HEK293T (cell line): ENCODE results near the gene ALOX15.
"Not testable (repeated sequence)": the region's sequence is repeated elsewhere in the genome, so short reads cannot be mapped to it uniquely, and the experiment has no call there.

Experiments used
- CTCF ChIA-PET: fragments of 350-600 bp; formaldehyde crosslinking; extraction: SDS; loops from one replicate; lab custom pipeline; 2021; ENCODE audit warnings: antibody characterized with exemption, inconsistent platforms; lab: Yijun Ruan, JAX
- POLR2A ChIA-PET: fragments of 350-600 bp; formaldehyde crosslinking; extraction: SDS; loops from one replicate; lab custom pipeline; 2020; ENCODE audit warnings: antibody characterized with exemption, inconsistent platforms; lab: Yijun Ruan, JAX
- DNase-seq: peaks from one replicate; pipeline ENCODE4 v3.0.0; 2012; ENCODE audit warnings: mixed read lengths; ENCODE audit errors: extremely low spot score
- ARNT ChIP-seq: fragments of 450-650 bp; IDR thresholded peaks from 2 replicates; pipeline ENCODE4 v1.6.1; 2017; ENCODE audit warnings: mild to moderate bottlenecking
- BHLHE40 ChIP-seq: fragments of 450-650 bp; IDR thresholded peaks from 2 replicates; pipeline ENCODE4 v1.6.1; 2016; ENCODE audit warnings: mild to moderate bottlenecking, moderate library complexity, borderline replicate concordance
- CTBP1 ChIP-seq: fragments of 450-650 bp; IDR thresholded peaks from 2 replicates; pipeline ENCODE4 v1.6.1; 2016; ENCODE audit warnings: borderline replicate concordance
- ELF4 ChIP-seq: fragments of 450-650 bp; IDR thresholded peaks from 2 replicates; pipeline ENCODE4 v1.6.1; 2017; ENCODE audit warnings: antibody characterized with exemption
- FOXA1 ChIP-seq: fragments of 450-650 bp; IDR thresholded peaks from 2 replicates; pipeline ENCODE4 v1.6.1; 2016; ENCODE audit warnings: mild to moderate bottlenecking
- FOXK2 ChIP-seq: fragments of 450-650 bp; IDR thresholded peaks from 2 replicates; pipeline ENCODE4 v1.6.1; 2016; ENCODE audit warnings: mild to moderate bottlenecking
- FOXM1 ChIP-seq: fragments of 450-650 bp; IDR thresholded peaks from 2 replicates; pipeline ENCODE4 v1.6.1; 2017; ENCODE audit warnings: mild to moderate bottlenecking, borderline replicate concordance
- HDGF ChIP-seq: fragments of 450-650 bp; IDR thresholded peaks from 2 replicates; pipeline ENCODE4 v1.6.1; 2017; ENCODE audit warnings: antibody characterized with exemption, borderline replicate concordance
- L3MBTL2 ChIP-seq: fragments of 450-650 bp; conservative IDR thresholded peaks from 2 replicates; pipeline ENCODE4 v1.6.1; 2016; ENCODE audit warnings: mild to moderate bottlenecking
- LEF1 ChIP-seq: fragments of 450-650 bp; IDR thresholded peaks from 2 replicates; pipeline ENCODE4 v1.6.1; 2017; ENCODE audit warnings: mild to moderate bottlenecking, borderline replicate concordance
- NFRKB ChIP-seq: fragments of 450-650 bp; IDR thresholded peaks from 2 replicates; pipeline ENCODE4 v1.6.1; 2016; ENCODE audit warnings: mild to moderate bottlenecking, moderate library complexity
- PKNOX1 ChIP-seq: fragments of 450-650 bp; IDR thresholded peaks from 2 replicates; pipeline ENCODE4 v1.6.1; 2016
- SP1 ChIP-seq: fragments of 450-650 bp; IDR thresholded peaks from 2 replicates; pipeline ENCODE4 v1.6.1; 2017
- SUZ12 ChIP-seq: fragments of 450-650 bp; IDR thresholded peaks from 2 replicates; pipeline ENCODE4 v1.6.1; 2016; ENCODE audit warnings: mild to moderate bottlenecking
- TARDBP ChIP-seq: fragments of 450-650 bp; IDR thresholded peaks from 2 replicates; pipeline ENCODE4 v1.6.1; 2016
- ZNF384 ChIP-seq: fragments of 450-650 bp; IDR thresholded peaks from 2 replicates; pipeline ENCODE4 v1.6.1; 2016

ALOX15 gene

GRCh38 chr17:4591529-4591928, 49.9 kb downstream of the ALOX15 start:
- no peak for DNase-seq
- TF ChIP-seq LEF1 (no peak), ELF4 (no peak), BHLHE40 (no peak), ZNF384 (no peak), FOXK2 (no peak), TARDBP (no peak), L3MBTL2 (no peak), NFRKB (no peak), ARNT (no peak)
- CTCF ChIA-PET: interaction anchor here (1.2 to 2.0 kb wide), 2 partner anchors 24 to 109 kb away, joined by 3 to 7 read pairs; no protein-coding TSS in a partner anchor
- POLR2A ChIA-PET: no interaction called here

- CTCF ChIA-PET: interaction anchor here (2.0 kb wide), 1 partner anchor 24 kb away, joined by 7 read pairs; no protein-coding TSS in a partner anchor
- POLR2A ChIA-PET: interaction anchor here (1.2 kb wide), 1 partner anchor 36 kb away, joined by 4 read pairs; the partner anchor contains the start of gene MYBBP1A
- TF ChIP-seq ARNT: no peak
- no peak for TF ChIP-seq PKNOX1
- no peak for TF ChIP-seq SP1
- no peak for TF ChIP-seq HDGF
- no peak for TF ChIP-seq FOXA1
- TF ChIP-seq ELF4: no peak
- TF ChIP-seq NFRKB: no peak
- TF ChIP-seq FOXM1: no peak
- no peak for TF ChIP-seq SUZ12
- TF ChIP-seq LEF1: no peak
- TF ChIP-seq FOXK2: no peak
- TF ChIP-seq L3MBTL2: no peak
- TF ChIP-seq ZNF384: no peak
- no peak for TF ChIP-seq BHLHE40
- no peak for TF ChIP-seq CTBP1
- no peak for TF ChIP-seq TARDBP
- no peak for DNase-seq
Measured at GRCh38 chr17:4590981-4591453, 50.5 kb downstream of the ALOX15 start.

- not testable (repeated sequence) for DNase-seq
- CTCF ChIA-PET: interaction anchor here (0.6 to 1.1 kb wide), 2 partner anchors 23 to 35 kb away, joined by 3 read pairs; no protein-coding TSS in a partner anchor
- POLR2A ChIA-PET: interaction anchor here (1.2 kb wide), 1 partner anchor 35 kb away, joined by 4 read pairs; the partner anchor contains the start of gene MYBBP1A
Measured at GRCh38 chr17:4590042-4590441, 51.4 kb downstream of the ALOX15 start.

DNA sequence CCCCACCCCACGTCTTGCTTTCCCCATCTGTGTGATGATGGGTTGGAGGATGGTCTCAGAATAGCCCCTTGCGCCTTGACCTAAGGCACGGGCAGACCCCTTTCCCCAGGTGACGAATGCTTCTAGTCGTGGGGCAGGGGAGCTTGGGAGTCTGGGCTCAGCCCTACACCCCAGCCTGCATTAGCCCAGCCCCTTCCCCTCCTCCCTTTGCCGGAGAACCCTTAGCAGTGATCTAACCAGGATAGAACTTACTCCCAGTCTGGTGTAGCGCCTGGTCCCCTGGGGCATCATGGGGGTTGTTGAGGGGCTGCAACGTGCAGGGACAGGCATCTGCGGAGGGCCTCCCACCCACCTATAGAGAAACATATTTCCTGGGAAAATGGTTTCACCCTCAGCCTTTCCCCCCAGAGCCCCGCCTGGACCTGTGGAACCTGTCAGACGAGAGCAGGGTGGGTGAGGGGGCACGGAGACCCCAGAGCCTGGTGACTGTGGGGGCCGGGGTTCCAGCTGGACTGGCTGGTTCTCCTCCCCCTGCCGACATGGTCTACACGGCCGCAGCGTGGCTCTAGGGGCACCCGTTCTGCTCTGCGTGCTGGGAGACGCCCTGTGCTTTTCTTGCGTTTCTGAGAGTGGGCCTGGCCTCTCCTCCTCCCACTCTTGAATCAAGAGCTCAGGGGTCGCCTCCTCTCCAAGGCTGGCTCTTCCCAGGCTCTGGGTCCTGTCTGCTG, 52.4 kb downstream of the ALOX15 start:
- no peak for DNase-seq
- ChIA-PET CTCF (interaction anchor here (1.1 kb wide), 1 partner anchor 22 kb away, joined by 3 read pairs; no protein-coding TSS in a partner anchor), POLR2A (no interaction called here)
- TF ChIP-seq SP1 (no peak), ELF4 (no peak), L3MBTL2 (no peak), SUZ12 (no peak), FOXK2 (no peak), LEF1 (no peak), NFRKB (no peak), ZNF384 (no peak)

GRCh38 chr17:4588391-4588790, 53.1 kb downstream of the ALOX15 start:
- no peak for DNase-seq
- POLR2A ChIA-PET: no interaction called here
- CTCF ChIA-PET: interaction anchor here (2.7 kb wide), 1 partner anchor 21 kb away, joined by 10 read pairs; no protein-coding TSS in a partner anchor
- TF ChIP-seq NFRKB: no peak
- TF ChIP-seq ELF4: no peak
- no peak for TF ChIP-seq LEF1
- no peak for TF ChIP-seq TARDBP
- no peak for TF ChIP-seq ARNT
- TF ChIP-seq FOXK2: no peak
- TF ChIP-seq FOXM1: no peak
- no peak for TF ChIP-seq ZNF384
- TF ChIP-seq CTBP1: no peak
- no peak for TF ChIP-seq SP1
- TF ChIP-seq PKNOX1: no peak
- no peak for TF ChIP-seq BHLHE40
- TF ChIP-seq L3MBTL2: no peak
- TF ChIP-seq HDGF: no peak
- no peak for TF ChIP-seq SUZ12
- TF ChIP-seq FOXA1: no peak

- ChIA-PET CTCF (interaction anchor here (2.7 kb wide), 1 partner anchor 21 kb away, joined by 10 read pairs; no protein-coding TSS in a partner anchor), POLR2A (no interaction called here)
- TF ChIP-seq NFRKB: no peak
- TF ChIP-seq FOXK2: no peak
- DNase-seq: no peak
Measured at GRCh38 chr17:4587803-4588202, 53.7 kb downstream of the ALOX15 start.

DNA sequence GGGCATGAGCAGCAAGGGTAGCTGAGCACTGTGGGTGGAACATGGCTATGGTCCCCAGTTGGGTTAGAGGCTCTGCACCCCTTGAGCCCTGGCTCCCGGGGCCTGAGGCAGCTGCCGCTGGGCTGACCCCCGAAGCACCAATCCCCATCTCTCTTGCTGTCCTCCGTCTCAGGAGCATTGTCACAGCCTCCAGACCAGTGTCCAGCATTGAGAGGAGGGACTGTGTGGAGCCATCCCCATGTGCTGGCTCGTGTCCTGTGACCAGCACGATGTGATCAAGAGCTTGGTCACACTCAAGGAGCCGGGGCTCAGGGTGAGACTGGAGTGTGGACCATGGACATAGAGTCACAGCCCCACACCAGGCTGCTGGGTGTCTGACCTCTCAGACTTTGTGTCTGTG, 54.3 kb downstream of the ALOX15 start:
- ChIA-PET POLR2A (no interaction called here), CTCF (interaction anchor here (2.7 kb wide), 1 partner anchor 20 kb away, joined by 10 read pairs; no protein-coding TSS in a partner anchor)

More for the DNA sequence above, 54.3 kb downstream of the ALOX15 start:
- DNase-seq: no peak
- TF ChIP-seq ELF4: no peak
- no peak for TF ChIP-seq FOXA1
- no peak for TF ChIP-seq CTBP1
- TF ChIP-seq NFRKB: no peak
- TF ChIP-seq LEF1: no peak
- no peak for TF ChIP-seq ZNF384
- TF ChIP-seq PKNOX1: no peak
- TF ChIP-seq L3MBTL2: no peak
- TF ChIP-seq FOXM1: no peak
- TF ChIP-seq SP1: no peak
- TF ChIP-seq SUZ12: no peak
- no peak for TF ChIP-seq HDGF
- no peak for TF ChIP-seq BHLHE40
- no peak for TF ChIP-seq TARDBP
- no peak for TF ChIP-seq FOXK2
- TF ChIP-seq ARNT: no peak
